ENCODE measurements around the gene ZFPM1. TPM values are rescaled to one million over a fixed set of nuclear protein-coding genes. Genes with fewer than 3 reads are reported as not detected.

ZFPM1 gene
- total RNA-seq, 4 donors from 2014 or later, result 1.9 to 5.3 (median 3.4) TPM

GRCh38 chr16:88455610-88456355 lies 2.7 kb downstream of the ZFPM1 start:
- Histone ChIP-seq H3K4me3 (replicated peaks in 1 of 3) (peak overlapping the region; percentile 5 to 68 (median 40)), H3K9me3 (no peaks in the 10 kb centered on the region), H3K27ac (peak overlapping the region; percentile 13 to 67 (median 36)), H3K36me3 (no peaks in the 10 kb centered on the region), H3K27me3 (no peaks in the 10 kb centered on the region), H3K4me1 (peaks cover 22 to 27% of the 10 kb centered on the region in 2 donors)
- TF ChIP-seq, protein P1, sequence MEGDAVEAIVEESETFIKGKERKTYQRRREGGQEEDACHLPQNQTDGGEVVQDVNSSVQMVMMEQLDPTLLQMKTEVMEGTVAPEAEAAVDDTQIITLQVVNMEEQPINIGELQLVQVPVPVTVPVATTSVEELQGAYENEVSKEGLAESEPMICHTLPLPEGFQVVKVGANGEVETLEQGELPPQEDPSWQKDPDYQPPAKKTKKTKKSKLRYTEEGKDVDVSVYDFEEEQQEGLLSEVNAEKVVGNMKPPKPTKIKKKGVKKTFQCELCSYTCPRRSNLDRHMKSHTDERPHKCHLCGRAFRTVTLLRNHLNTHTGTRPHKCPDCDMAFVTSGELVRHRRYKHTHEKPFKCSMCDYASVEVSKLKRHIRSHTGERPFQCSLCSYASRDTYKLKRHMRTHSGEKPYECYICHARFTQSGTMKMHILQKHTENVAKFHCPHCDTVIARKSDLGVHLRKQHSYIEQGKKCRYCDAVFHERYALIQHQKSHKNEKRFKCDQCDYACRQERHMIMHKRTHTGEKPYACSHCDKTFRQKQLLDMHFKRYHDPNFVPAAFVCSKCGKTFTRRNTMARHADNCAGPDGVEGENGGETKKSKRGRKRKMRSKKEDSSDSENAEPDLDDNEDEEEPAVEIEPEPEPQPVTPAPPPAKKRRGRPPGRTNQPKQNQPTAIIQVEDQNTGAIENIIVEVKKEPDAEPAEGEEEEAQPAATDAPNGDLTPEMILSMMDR (IDR thresholded peaks at IDR 0.05), result no peak
- 0 to 2% methylated on average over 28 to 43 of the region's 68 CpGs for WGBS, 2 donors
- intact Hi-C loops (cut with DNase I), result no loop called here
- DNase-seq, result peak; percentile 67 to 71

DNA sequence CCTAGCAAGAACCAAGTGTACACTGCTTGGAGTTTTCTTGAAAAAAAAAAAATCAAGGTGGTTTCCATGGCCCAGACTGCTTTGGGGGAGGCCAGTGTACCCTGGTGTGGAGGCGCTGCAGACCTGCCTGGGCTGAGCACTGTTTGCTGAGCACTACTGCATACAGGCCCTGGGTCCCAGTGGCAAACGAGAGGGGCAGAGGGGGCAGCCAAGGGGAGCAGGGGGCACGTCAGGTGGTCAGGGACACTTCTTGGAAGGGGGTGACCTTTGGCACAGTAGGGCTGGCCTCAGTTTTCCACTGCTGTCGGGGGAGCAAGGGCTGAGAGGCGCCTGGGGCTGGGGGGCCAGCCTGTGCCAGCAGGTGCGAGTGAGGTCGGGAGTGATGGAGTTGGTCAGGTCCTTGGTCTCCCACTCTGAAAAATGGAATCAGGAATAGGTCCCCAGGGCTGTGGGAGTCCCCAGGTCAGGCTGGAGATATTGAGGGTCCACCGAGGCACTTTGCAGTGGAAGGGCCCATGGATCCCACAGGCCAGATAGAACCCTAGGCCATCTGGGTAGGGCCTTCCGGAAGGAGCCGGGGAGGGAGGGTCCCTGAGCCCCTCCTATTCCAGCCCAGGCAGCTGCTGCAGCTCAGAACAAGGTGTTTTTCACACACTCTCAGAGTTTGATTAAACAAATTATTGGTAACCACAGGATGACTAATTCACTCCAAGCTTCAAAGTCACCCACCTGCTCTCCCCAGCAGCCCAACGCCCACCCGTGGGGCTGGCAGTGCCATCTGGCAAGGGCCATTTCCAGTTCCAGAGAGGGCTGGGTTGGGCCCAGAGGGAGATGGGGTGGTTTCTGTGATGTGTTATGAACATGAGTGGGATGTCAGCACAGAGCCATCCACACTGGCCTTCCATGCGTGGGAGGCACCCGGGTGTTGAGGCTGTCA lies 3.5 kb downstream of the ZFPM1 start:
- WGBS, 2 donors, result 87 to 88% methylated on average over 14 of the region's 14 CpGs
- Histone ChIP-seq H3K27ac (no peak overlapping the region), H3K9me3 (no peaks in the 10 kb centered on the region), H3K4me3 (replicated peaks in 1 of 3) (peak overlapping the region in 1 of 3 donors; percentile 68), H3K36me3 (no peaks in the 10 kb centered on the region), H3K27me3 (no peaks in the 10 kb centered on the region), H3K4me1 (peaks cover 22 to 27% of the 10 kb centered on the region in 2 donors)
- intact Hi-C loops (cut with DNase I), result no loop called here
- DNase-seq, result no peak
- TF ChIP-seq POLR2A (IDR thresholded peaks at IDR 0.05), result no peak
- TF ChIP-seq, protein P1 (IDR thresholded peaks at IDR 0.05), result no peak

DNA sequence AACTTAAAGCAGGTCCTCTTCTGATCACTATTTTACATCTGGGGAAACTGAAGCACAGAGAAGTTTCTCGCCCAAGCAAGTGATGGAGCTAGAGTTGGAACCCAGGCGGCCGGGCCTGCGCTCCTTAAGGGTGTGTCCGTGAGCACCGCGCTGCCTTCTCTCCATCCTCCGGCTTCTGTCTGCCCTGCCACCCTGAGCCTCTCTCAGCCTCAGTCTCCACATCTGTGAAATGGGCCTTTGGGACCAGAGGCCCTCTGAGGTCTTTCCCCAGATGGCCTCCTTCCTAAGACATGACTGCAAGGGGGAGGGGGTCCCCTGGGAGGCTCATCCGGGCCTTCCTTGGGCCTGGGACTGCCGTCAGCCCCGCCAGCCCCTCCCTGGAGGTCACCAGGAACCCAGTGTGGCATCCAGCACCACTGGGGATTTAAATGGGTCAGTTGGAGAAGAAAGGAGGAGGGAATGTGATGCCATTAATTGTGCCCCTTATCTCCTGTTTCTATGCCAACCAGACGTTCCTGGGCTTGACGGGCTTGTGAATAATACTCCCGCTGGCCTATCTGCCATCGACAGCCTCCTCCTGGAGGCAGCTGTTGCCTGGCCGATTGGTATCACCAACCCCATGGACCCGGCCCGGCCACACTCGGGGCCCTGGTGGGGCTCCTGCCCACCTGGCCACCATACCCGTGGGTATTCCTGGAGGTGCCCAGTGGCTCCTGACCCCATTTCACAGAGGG lies 5.1 kb downstream of the ZFPM1 start:
- peaks cover 13 to 18% of the 10 kb centered on the region in 2 donors for H3K4me1 ChIP-seq
- intact Hi-C loops (cut with DNase I), result no loop called here
- no peaks in the 10 kb centered on the region for H3K9me3 ChIP-seq
- H3K27ac ChIP-seq, result no peak overlapping the region
- no peaks in the 10 kb centered on the region for H3K36me3 ChIP-seq
- H3K4me3 ChIP-seq (replicated peaks in 1 of 3), result no peak overlapping the region
- 89 to 93% methylated on average over 13 to 15 of the region's 20 CpGs for WGBS, 2 donors
- no peaks in the 10 kb centered on the region for H3K27me3 ChIP-seq
- TF ChIP-seq, protein P1 (IDR thresholded peaks at IDR 0.05), result no peak
- no peak for TF ChIP-seq POLR2A (IDR thresholded peaks at IDR 0.05)
- DNase-seq, result no peak

DNA sequence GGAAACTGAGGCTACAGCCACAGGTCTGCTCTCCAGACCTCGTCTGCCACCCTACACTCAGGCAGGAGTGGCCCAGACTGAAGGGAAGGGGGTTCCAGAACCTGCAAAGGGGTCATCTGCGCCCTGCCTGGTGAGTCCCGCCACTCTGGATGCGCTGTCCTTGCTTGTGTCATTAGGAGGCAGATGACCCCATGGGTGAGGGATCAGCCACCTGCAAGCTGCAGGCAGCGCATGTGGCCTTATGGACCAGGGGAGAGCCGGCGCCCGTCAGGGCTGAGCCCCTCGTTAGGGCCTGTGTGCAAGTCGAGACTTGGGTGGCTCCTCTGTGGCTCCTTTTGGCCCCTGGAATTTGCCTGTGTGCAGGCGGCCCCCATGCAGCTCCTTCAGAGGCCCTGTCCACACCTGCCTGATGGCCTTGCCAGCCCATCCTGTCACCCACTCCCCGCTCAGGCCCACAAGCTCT lies 5.7 kb downstream of the ZFPM1 start:
- Histone ChIP-seq H3K27me3 (no peaks in the 10 kb centered on the region), H3K4me3 (replicated peaks in 1 of 3) (no peak overlapping the region), H3K4me1 (peaks cover 12 to 17% of the 10 kb centered on the region in 2 donors), H3K27ac (no peak overlapping the region), H3K9me3 (no peaks in the 10 kb centered on the region), H3K36me3 (no peaks in the 10 kb centered on the region)
- intact Hi-C loops (cut with DNase I), result no loop called here
- TF ChIP-seq POLR2A (IDR thresholded peaks at IDR 0.05), result no peak
- TF ChIP-seq, protein P1 (IDR thresholded peaks at IDR 0.05), result no peak
- 100% methylated on average over 2 to 4 of the region's 12 CpGs for WGBS, 2 donors
- DNase-seq, result no peak

Data from thyroid gland (tissue), 4 donors.